GM10847 (cell line): ENCODE data around the gene NLGN4Y.

Source experiments
- POLR2A ChIP-seq: IDR thresholded peaks from 2 replicates; pipeline ENCODE4 v1.6.1; 2011; ENCODE audit not compliant: insufficient read length; ENCODE audit errors: extremely low read depth

Gene NLGN4Y

GRCh38 chrY:14628208-14628607 lies 103.9 kb downstream of the NLGN4Y start:
- no peak for TF ChIP-seq POLR2A

- TF ChIP-seq POLR2A, result no peak
These were observed 107.3 kb downstream of the NLGN4Y start for GRCh38 chrY:14631676-14632075.

GRCh38 chrY:14633718-14634117 lies 109.4 kb downstream of the NLGN4Y start:
- TF ChIP-seq POLR2A, result no peak

GRCh38 chrY:14634954-14635353 lies 110.6 kb downstream of the NLGN4Y start:
- no peak for TF ChIP-seq POLR2A

GRCh38 chrY:14637551-14637950 lies 113.2 kb downstream of the NLGN4Y start:
- TF ChIP-seq POLR2A, result no peak

- TF ChIP-seq POLR2A, result no peak
These were observed 117.5 kb downstream of the NLGN4Y start for GRCh38 chrY:14641853-14642252.

- no peak for TF ChIP-seq POLR2A
These were observed 120.0 kb downstream of the NLGN4Y start for GRCh38 chrY:14644157-14644952.

GRCh38 chrY:14679181-14679580 lies 154.9 kb downstream of the NLGN4Y start:
- no peak for TF ChIP-seq POLR2A

- TF ChIP-seq POLR2A, result no peak
These were observed 170.2 kb downstream of the NLGN4Y start for GRCh38 chrY:14694543-14694942.

GRCh38 chrY:14708158-14708557 lies 183.8 kb downstream of the NLGN4Y start:
- TF ChIP-seq POLR2A, result no peak

- no peak for TF ChIP-seq POLR2A
These were observed 217.3 kb downstream of the NLGN4Y start for GRCh38 chrY:14741596-14741995.

GRCh38 chrY:14748329-14748728 lies 224.0 kb downstream of the NLGN4Y start:
- no peak for TF ChIP-seq POLR2A

- no peak for TF ChIP-seq POLR2A
These were observed 231.2 kb downstream of the NLGN4Y start for GRCh38 chrY:14755571-14755970.

- no peak for TF ChIP-seq POLR2A
These were observed 238.6 kb downstream of the NLGN4Y start for GRCh38 chrY:14762903-14763302.

GRCh38 chrY:14763600-14763999 lies 239.3 kb downstream of the NLGN4Y start:
- TF ChIP-seq POLR2A, result no peak

- TF ChIP-seq POLR2A, result no peak
These were observed 253.9 kb downstream of the NLGN4Y start for GRCh38 chrY:14778208-14778607.

- no peak for TF ChIP-seq POLR2A
These were observed 268.8 kb downstream of the NLGN4Y start for GRCh38 chrY:14793104-14793503.
